H1 (cell line): ENCODE results near the gene MORC2. TPM values are rescaled to one million over a fixed set of nuclear protein-coding genes. Genes with fewer than 3 reads are reported as not detected.

Experiments used
- CTCF ChIA-PET: fragments of 300-600 bp; sonication (Branson Sonifier 250); formaldehyde crosslinking; loops from one replicate; lab custom pipeline; 2021; ENCODE audit not compliant: partially characterized antibody; lab: Charles Lee
- POLR2A ChIA-PET: fragments of 300-600 bp; sonication (Branson Sonifier 250); formaldehyde crosslinking; loops from one replicate; lab custom pipeline; 2021; ENCODE audit warnings: inconsistent platforms; ENCODE audit not compliant: partially characterized antibody; lab: Charles Lee
- DNase-seq, 2 experiments: peaks; one replicate each; pipeline versions ENCODE4 v3.0.0 to v3.0.0-alpha.2; 2010 to 2022; ENCODE audit warnings: low spot score in 2 of 2, low read depth in 1 of 2, mixed read lengths in 1 of 2
- FAIRE-seq: peaks from 2 replicates; lab custom pipeline; 2011; peaks lifted over from hg19 to GRCh38; lab: Jason Lieb, UNC
- H2AFZ ChIP-seq: 2 replicates; pipeline ENCODE4 v1.8.1; 2012; ENCODE audit warnings: low read length, inconsistent platforms
- H2AK5ac ChIP-seq: 2 replicates; pipeline ENCODE4 v1.6.1; 2013; ENCODE audit warnings: low read depth, low read length
- H2BK120ac ChIP-seq: replicated peaks from 2 replicates; pipeline ENCODE3; 2013; ENCODE audit warnings: low read depth, low read length, inconsistent platforms
- H2BK12ac ChIP-seq: 2 replicates; pipeline ENCODE4 v1.6.1; 2013; ENCODE audit warnings: low read depth, low read length
- H2BK15ac ChIP-seq: 2 replicates; pipeline ENCODE4 v1.6.1; 2013; ENCODE audit warnings: low read length
- H2BK20ac ChIP-seq: 2 replicates; pipeline ENCODE4 v1.6.1; 2013; ENCODE audit warnings: low read length
- H2BK5ac ChIP-seq: 2 replicates; pipeline ENCODE4 v1.6.1; 2013; ENCODE audit warnings: low read depth, low read length
- H3K14ac ChIP-seq: 2 replicates; pipeline ENCODE4 v1.6.1; 2013; ENCODE audit warnings: inconsistent platforms; ENCODE audit not compliant: insufficient read length
- H3K18ac ChIP-seq: 2 replicates; pipeline ENCODE4 v1.6.1; 2013; ENCODE audit warnings: low read length; ENCODE audit errors: extremely low read depth
- H3K23ac ChIP-seq: 2 replicates; pipeline ENCODE4 v1.6.1; 2013; ENCODE audit warnings: inconsistent platforms; ENCODE audit not compliant: insufficient read length
- H3K23me2 ChIP-seq: 2 replicates; pipeline ENCODE4 v1.6.1; 2013; ENCODE audit warnings: low read depth, low read length
- H3K27ac ChIP-seq: 2 replicates; pipeline ENCODE4 v1.6.1; 2011; ENCODE audit warnings: low read depth, low read length, inconsistent platforms
- H3K27me3 ChIP-seq, 4 experiments: replicated peaks in 1 of 4; 1 replicate in 1 of 4; 2 replicates in 3 of 4; pipeline versions ENCODE4 v1.6.1 to v1.8.1; 2011 to 2013; ENCODE audit warnings: low read length in 3 of 4, mild to moderate bottlenecking in 3 of 4, inconsistent platforms in 2 of 4, mixed read lengths in 2 of 4, moderate library complexity in 1 of 4; ENCODE audit not compliant: control insufficient read depth in 3 of 4, insufficient read depth in 3 of 4; ENCODE audit errors: extremely low read depth in 1 of 4
- H3K36me3 ChIP-seq, 4 experiments: 2 replicates each; pipeline versions ENCODE4 v1.6.1 to v1.8.1; 2011 to 2013; ENCODE audit warnings: mild to moderate bottlenecking in 4 of 4, low read length in 3 of 4, moderate library complexity in 2 of 4, control low read depth in 1 of 4, inconsistent platforms in 1 of 4; ENCODE audit not compliant: insufficient read depth in 4 of 4, control insufficient read depth in 2 of 4
- H3K4ac ChIP-seq: replicated peaks from 2 replicates; pipeline ENCODE3; 2013; ENCODE audit warnings: low read length, low read depth, mixed read lengths, inconsistent platforms; ENCODE audit not compliant: insufficient read length
- H3K4me1 ChIP-seq, 4 experiments: replicated peaks in 1 of 4; 1 replicate in 1 of 4; 2 replicates in 3 of 4; pipeline versions ENCODE4 v1.6.1 to v1.8.1; 2011 to 2013; ENCODE audit warnings: low read length in 3 of 4, inconsistent platforms in 2 of 4, mixed read lengths in 1 of 4; ENCODE audit not compliant: insufficient read depth in 4 of 4, control insufficient read depth in 3 of 4
- H3K4me2 ChIP-seq, 2 experiments: 2 replicates each; pipeline versions ENCODE4 v1.6.1 to v1.8.1; 2011 to 2013; ENCODE audit warnings: low read depth in 2 of 2, low read length in 2 of 2, control low read depth in 1 of 2, inconsistent platforms in 1 of 2, mild to moderate bottlenecking in 1 of 2; ENCODE audit not compliant: insufficient read depth in 1 of 2
- H3K4me3 ChIP-seq, 4 experiments: fragments of 200-600, 300-600 bp in 1 of 4; sonication (generic), shearing (Covaris generic), sonication (Bioruptor Twin) in 1 of 4; 2 replicates each; pipeline versions ENCODE4 v1.5.1 to v1.8.1; 2011 to 2016; ENCODE audit warnings: low read length in 4 of 4, low read depth in 3 of 4, control low read depth in 2 of 4, inconsistent platforms in 2 of 4, mild to moderate bottlenecking in 2 of 4, mixed read lengths in 1 of 4, moderate library complexity in 1 of 4; ENCODE audit not compliant: insufficient read depth in 2 of 4; ENCODE audit errors: extremely low read depth in 1 of 4
- H3K56ac ChIP-seq: replicated peaks from 2 replicates; pipeline ENCODE3; 2013; ENCODE audit warnings: low read depth, mild to moderate bottlenecking, mixed read lengths, low read length, inconsistent platforms; ENCODE audit not compliant: insufficient read length
- H3K79me1 ChIP-seq: 2 replicates; pipeline ENCODE4 v1.6.1; 2013; ENCODE audit warnings: low read depth, low read length, control low read depth
- H3K79me2 ChIP-seq, 2 experiments: 2 replicates each; pipeline versions ENCODE4 v1.6.1 to v1.8.1; 2012 to 2013; ENCODE audit warnings: low read length in 2 of 2, mild to moderate bottlenecking in 2 of 2, inconsistent platforms in 1 of 2; ENCODE audit not compliant: insufficient read depth in 2 of 2, control insufficient read depth in 1 of 2
- H3K9ac ChIP-seq, 4 experiments: replicated peaks in 1 of 4; 1 replicate in 1 of 4; 2 replicates in 3 of 4; pipeline versions ENCODE4 v1.6.1 to v1.8.1; 2011 to 2013; ENCODE audit warnings: low read depth in 3 of 4, low read length in 3 of 4, control low read depth in 2 of 4, mild to moderate bottlenecking in 2 of 4, moderate library complexity in 2 of 4, inconsistent platforms in 1 of 4; ENCODE audit errors: extremely low read depth in 1 of 4
- H3K9me3 ChIP-seq, 2 experiments: 2 replicates each; pipeline versions ENCODE4 v1.6.1 to v1.8.1; 2012 to 2013; ENCODE audit warnings: mild to moderate bottlenecking in 2 of 2, moderate library complexity in 2 of 2, control low read depth in 1 of 2, inconsistent platforms in 1 of 2, low read depth in 1 of 2, low read length in 1 of 2, mixed read lengths in 1 of 2; ENCODE audit not compliant: insufficient read depth in 2 of 2
- H4K20me1 ChIP-seq, 2 experiments: replicated peaks in 1 of 2; 2 replicates each; pipeline versions ENCODE3 to v1.8.1; 2011 to 2013; ENCODE audit warnings: inconsistent platforms in 2 of 2, low read length in 2 of 2, mild to moderate bottlenecking in 1 of 2; ENCODE audit not compliant: insufficient read depth in 2 of 2, control insufficient read depth in 1 of 2
- H4K5ac ChIP-seq: 2 replicates; pipeline ENCODE4 v1.6.1; 2013; ENCODE audit warnings: low read length, low read depth, mixed read lengths, inconsistent platforms; ENCODE audit not compliant: insufficient read length
- H4K8ac ChIP-seq: 2 replicates; pipeline ENCODE4 v1.8.0; 2013; ENCODE audit warnings: mild to moderate bottlenecking, moderate library complexity, low read length, inconsistent platforms; ENCODE audit not compliant: insufficient read depth; ENCODE audit errors: extremely low read depth
- H4K91ac ChIP-seq: replicated peaks from 2 replicates; pipeline ENCODE3; 2013; ENCODE audit warnings: low read length, mixed read lengths, inconsistent platforms; ENCODE audit not compliant: insufficient read length
- ZNF274 ChIP-seq: IDR thresholded peaks from 2 replicates; pipeline ENCODE4 v1.7.0; 2012; ENCODE audit warnings: low read length, borderline replicate concordance; ENCODE audit errors: extremely low read depth
- WGBS, 2 experiments: shearing (Covaris generic) in 1 of 2; methylation state at CpG; one replicate each; pipeline versions ENCODE4 v1.1.6 to v1.1.7; 2013 to 2015; ENCODE audit warnings: low lambda C conversion rate in 2 of 2, mixed read lengths in 2 of 2, inconsistent platforms in 1 of 2, low coverage in 1 of 2, missing lambda C conversion rate in 1 of 2; ENCODE audit not compliant: insufficient replicate concordance in 2 of 2, insufficient coverage in 1 of 2, insufficient read length in 1 of 2; ENCODE audit errors: extremely low coverage in 1 of 2, missing lambda C conversion rate in 1 of 2; 5-methylcytosine and 5-hydroxymethylcytosine counted together
- polyA plus RNA-seq, 7 experiments: library from polyadenylated mRNA; depleted of rRNA in 3 of 7; stranded (reverse) in 5 of 7; unstranded in 2 of 7; fragments of >200 nt in 5 of 7; fragments of 200-250 nt in 2 of 7; gene quantifications; 1 replicate in 5 of 7; 2 replicates in 1 of 7; 4 replicates in 1 of 7; pipeline versions ENCODE4 v1.2.1 to v1.2.3, GENCODE V29; 2011 to 2013; ENCODE audit warnings: missing spikeins in 2 of 7, mixed read lengths in 2 of 7
- total RNA-seq: library from RNA; stranded (reverse); fragmentation: NEBNext Ultra II Directional; extraction: Animal tissue kit (Norgen Biotek cat#: 25700); gene quantifications from 2 replicates; pipeline ENCODE4 v1.2.1, GENCODE V29; 2021
- TF ChIP-seq, protein P1 (sequence below), 3 experiments: IDR thresholded peaks; 1 replicate in 2 of 3; 2 replicates in 1 of 3; pipeline versions ENCODE4 v1.5.1 to v1.6.1; 2011; ENCODE audit warnings: low read length in 3 of 3, mild to moderate bottlenecking in 3 of 3, inconsistent platforms in 2 of 3, low read depth in 1 of 3, moderate library complexity in 1 of 3; ENCODE audit not compliant: insufficient read depth in 1 of 3; ENCODE audit errors: control extremely low read depth in 1 of 3

Gene MORC2
- total and polyA plus RNA-seq, 2 of the 8 experiments (the other 6 are each of a cell fraction or from before 2014, with no cell fraction given) = 15.4 to 68.0 TPM

- Histone ChIP-seq H2BK15ac (no peak overlapping the region), H2AK5ac (no peak overlapping the region), H3K9ac (no peak overlapping the region), H3K27ac (no peak overlapping the region), H3K56ac (no peak overlapping the region), H3K27me3 (no peaks in the 10 kb centered on the region), H3K9me3 (no peaks in the 10 kb centered on the region), H3K4ac (no peak overlapping the region), H4K91ac (no peak overlapping the region), H4K8ac (no peak overlapping the region), H3K14ac (no peak overlapping the region), H2AFZ (no peak overlapping the region), H4K20me1 (peaks cover 6 to 14% of the 10 kb centered on the region in 2 experiments), H2BK20ac (no peak overlapping the region), H3K36me3 (peaks cover 52 to 92% (median 86%) of the 10 kb centered on the region in 4 experiments), H3K23me2 (no peaks in the 10 kb centered on the region), H3K4me1 (no peaks in the 10 kb centered on the region), H2BK120ac (no peak overlapping the region), H3K4me2 (no peak overlapping the region), H3K23ac (no peak overlapping the region), H3K4me3 (no peak overlapping the region), H4K5ac (no peak overlapping the region), H3K79me2 (no peaks in the 10 kb centered on the region), H3K18ac (no peak overlapping the region), H2BK12ac (no peak overlapping the region), H3K79me1 (peaks cover 5% of the 10 kb centered on the region), H2BK5ac (no peak overlapping the region)
- TF ChIP-seq, protein P1, sequence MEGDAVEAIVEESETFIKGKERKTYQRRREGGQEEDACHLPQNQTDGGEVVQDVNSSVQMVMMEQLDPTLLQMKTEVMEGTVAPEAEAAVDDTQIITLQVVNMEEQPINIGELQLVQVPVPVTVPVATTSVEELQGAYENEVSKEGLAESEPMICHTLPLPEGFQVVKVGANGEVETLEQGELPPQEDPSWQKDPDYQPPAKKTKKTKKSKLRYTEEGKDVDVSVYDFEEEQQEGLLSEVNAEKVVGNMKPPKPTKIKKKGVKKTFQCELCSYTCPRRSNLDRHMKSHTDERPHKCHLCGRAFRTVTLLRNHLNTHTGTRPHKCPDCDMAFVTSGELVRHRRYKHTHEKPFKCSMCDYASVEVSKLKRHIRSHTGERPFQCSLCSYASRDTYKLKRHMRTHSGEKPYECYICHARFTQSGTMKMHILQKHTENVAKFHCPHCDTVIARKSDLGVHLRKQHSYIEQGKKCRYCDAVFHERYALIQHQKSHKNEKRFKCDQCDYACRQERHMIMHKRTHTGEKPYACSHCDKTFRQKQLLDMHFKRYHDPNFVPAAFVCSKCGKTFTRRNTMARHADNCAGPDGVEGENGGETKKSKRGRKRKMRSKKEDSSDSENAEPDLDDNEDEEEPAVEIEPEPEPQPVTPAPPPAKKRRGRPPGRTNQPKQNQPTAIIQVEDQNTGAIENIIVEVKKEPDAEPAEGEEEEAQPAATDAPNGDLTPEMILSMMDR (IDR thresholded peaks at IDR 0.05; ENCODE audit: control extremely low read depth in 1 of 3, insufficient read depth in 1 of 3, low read depth in 1 of 3, low read length in 3 of 3) = peak in 1 of 3 experiments; percentile 17; a peak in 1 of 4 replicates
- TF ChIP-seq ZNF274 = no peak
- ChIA-PET CTCF (interaction anchor here (0.5 to 2.6 kb wide), 21 partner anchors 8 to 1992 kb away, joined by 3 to 7 read pairs (median 3); partner anchors contain the start of gene SMTN), POLR2A (interaction anchor here (0.9 to 2.4 kb wide), 8 partner anchors 9 to 138 kb away, joined by 3 to 12 read pairs (median 5); partner anchors contain the start of genes MORC2 and TUG1)
- no peak for FAIRE-seq
- 93% methylated on average over 5 of the region's 5 CpGs; no CpG with 5 or more reads in 1 of the 2 experiments for WGBS, 2 experiments
- DNase-seq = no peak
Measured at GRCh38 chr22:30947173-30947815, 21.3 kb downstream of the MORC2 start.
